Testis (tissue), 3 donors: ENCODE data around the gene DIPK1C. TPM values are rescaled to one million over a fixed set of nuclear protein-coding genes. Genes with fewer than 3 reads are reported as not detected.

Experiments used
- DNase-seq: peaks from one replicate; pipeline ENCODE4 v3.0.0-alpha.2; 2019
- H3K27ac ChIP-seq, 2 donors: fragments of 200-600 bp; sonication (generic); one replicate each; pipeline ENCODE4 v1.5.1; 2019
- H3K27me3 ChIP-seq: fragments of 200-600 bp; sonication (generic); one replicate; pipeline ENCODE4 v1.5.1; 2019
- H3K36me3 ChIP-seq: fragments of 200-600 bp; sonication (generic); one replicate; pipeline ENCODE4 v1.5.1; 2017; ENCODE audit warnings: low read depth; ENCODE audit errors: missing control alignments
- H3K4me1 ChIP-seq: fragments of 200-600 bp; sonication (generic); one replicate; pipeline ENCODE4 v1.5.1; 2019
- H3K4me3 ChIP-seq, 2 donors: fragments of 200-600 bp; sonication (generic); one replicate each; pipeline ENCODE4 v1.5.1; 2017 to 2019
- H3K9me3 ChIP-seq: fragments of 200-600 bp; sonication (generic); one replicate; pipeline ENCODE4 v1.5.1; 2017
- CTCF ChIP-seq, 3 experiments: fragments of 450-650 bp in 2 of 3; fragments of 200-600 bp in 1 of 3; sonication (generic) in 1 of 3; IDR thresholded peaks; one replicate each; pipeline ENCODE4 v1.5.1; 2016 to 2019; ENCODE audit warnings: antibody characterized with exemption in 3 of 3, mild to moderate bottlenecking in 2 of 3, moderate library complexity in 1 of 3
- POLR2A ChIP-seq: fragments of 450-650 bp; IDR thresholded peaks from one replicate; pipeline ENCODE4 v1.6.1; 2017; ENCODE audit warnings: antibody characterized with exemption, mild to moderate bottlenecking, moderate library complexity
- WGBS, 2 donors: methylation state at CpG; one replicate each; pipeline ENCODE4 v1.1.5; 2018; 5-methylcytosine and 5-hydroxymethylcytosine counted together
- intact Hi-C: fragments of 100-400 bp; cut with DNase I; formaldehyde crosslinking; loops from one replicate; pipeline ENCODE4 v1.15.1; 2023; ENCODE audit warnings: low total_unique reads
- polyA plus RNA-seq: library from polyadenylated mRNA; stranded (reverse); fragments of 350-450 nt; fragmentation: Illumina TruSeq; extraction: RNeasy Lipid Tissue Mini Kit (QIAGEN cat#74804); gene quantifications from one replicate; pipeline ENCODE4 v1.2.3, GENCODE V29; 2014; ENCODE audit warnings: low read depth, low replicate concordance; ENCODE audit not compliant: insufficient read depth
- total RNA-seq, 2 donors: library from RNA; depleted of rRNA; stranded (reverse); fragments of >200 nt; gene quantifications; one replicate each; pipeline ENCODE4 v1.2.3, GENCODE V29; 2016

DIPK1C gene
- total and polyA plus RNA-seq, 3 donors from 2014 or later, result 9.3 to 17.0 (median 16.2) TPM

- no peak for DNase-seq
- Histone ChIP-seq H3K27ac (no peak overlapping the region), H3K4me3 (no peak overlapping the region), H3K9me3 (no peaks in the 10 kb centered on the region), H3K4me1 (no peaks in the 10 kb centered on the region), H3K36me3 (no peaks in the 10 kb centered on the region), H3K27me3 (no peaks in the 10 kb centered on the region)
- no peak for TF ChIP-seq POLR2A
- TF ChIP-seq CTCF (IDR thresholded peaks at IDR 0.05), result no peak
- 96 to 97% methylated on average over 10 to 11 of the region's 11 CpGs for WGBS, 2 donors
- intact Hi-C loops, result no loop called here
Measured at GRCh38 chr18:74425876-74426275, 31.2 kb downstream of the DIPK1C start.

- DNase-seq, result no peak
- H3K9me3 ChIP-seq, result no peaks in the 10 kb centered on the region
- 93 to 96% methylated on average over 4 of the region's 4 CpGs for WGBS, 2 donors
- intact Hi-C loops, result no loop called here
- no peak overlapping the region for H3K4me3 ChIP-seq
- no peaks in the 10 kb centered on the region for H3K4me1 ChIP-seq
- TF ChIP-seq POLR2A, result no peak
- TF ChIP-seq CTCF (IDR thresholded peaks at IDR 0.05), result no peak
- no peaks in the 10 kb centered on the region for H3K36me3 ChIP-seq
- no peaks in the 10 kb centered on the region for H3K27me3 ChIP-seq
- no peak overlapping the region for H3K27ac ChIP-seq
Measured at GRCh38 chr18:74425161-74425560, 31.9 kb downstream of the DIPK1C start.

DNA sequence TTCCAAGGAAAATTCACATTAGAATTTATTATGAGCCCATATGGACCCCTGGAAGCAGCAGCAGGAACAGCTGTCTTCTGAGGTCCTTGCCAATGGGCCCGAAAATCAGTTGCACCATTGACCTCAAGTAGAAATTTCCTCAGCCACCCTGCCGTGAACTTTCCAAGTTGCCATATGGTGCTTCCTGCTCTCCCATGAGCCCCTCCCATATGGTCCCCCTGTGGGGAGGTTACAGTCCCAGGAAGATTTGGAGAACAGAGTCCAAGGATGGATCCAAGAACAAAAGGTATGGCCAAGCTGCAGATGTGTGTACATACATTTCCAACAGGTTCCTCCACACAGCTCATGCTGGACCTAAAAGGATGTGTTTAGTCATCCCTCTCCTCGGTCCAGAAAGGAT is 34.6 kb downstream of the DIPK1C start:
- no peak for TF ChIP-seq CTCF (IDR thresholded peaks at IDR 0.05)
- TF ChIP-seq POLR2A, result no peak
- no peak overlapping the region for H3K27ac ChIP-seq
- intact Hi-C loops, result no loop called here
- H3K4me1 ChIP-seq, result no peaks in the 10 kb centered on the region
- WGBS, 2 donors, result 60 to 82% methylated on average over 3 of the region's 3 CpGs
- no peaks in the 10 kb centered on the region for H3K27me3 ChIP-seq
- DNase-seq, result no peak
- no peaks in the 10 kb centered on the region for H3K36me3 ChIP-seq
- no peak overlapping the region for H3K4me3 ChIP-seq
- no peaks in the 10 kb centered on the region for H3K9me3 ChIP-seq

DNA sequence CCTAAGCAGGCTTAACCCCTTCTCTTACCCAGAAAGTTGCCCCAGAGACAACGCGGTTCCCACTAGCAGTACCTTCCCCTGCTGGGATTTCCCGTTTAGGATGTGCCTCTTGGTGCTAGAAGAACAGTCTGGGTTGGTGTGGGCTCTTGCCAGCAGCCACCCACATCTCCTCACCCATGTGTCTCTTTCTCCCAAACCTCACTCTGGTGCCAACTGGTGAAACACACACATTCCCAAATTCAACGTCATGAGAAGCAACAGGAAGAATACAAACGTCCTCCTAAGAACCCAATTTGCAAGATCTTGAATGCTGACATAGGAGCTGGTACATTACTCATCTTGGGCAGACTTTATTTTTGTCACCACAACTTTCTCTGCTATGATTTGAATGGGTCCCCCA is 36.2 kb downstream of the DIPK1C start:
- Histone ChIP-seq H3K36me3 (no peaks in the 10 kb centered on the region), H3K4me3 (no peak overlapping the region), H3K27ac (no peak overlapping the region), H3K4me1 (no peaks in the 10 kb centered on the region), H3K9me3 (no peaks in the 10 kb centered on the region), H3K27me3 (no peaks in the 10 kb centered on the region)
- no peak for TF ChIP-seq POLR2A
- TF ChIP-seq CTCF (IDR thresholded peaks at IDR 0.05), result no peak
- 76 to 90% methylated on average over 5 of the region's 5 CpGs for WGBS, 2 donors
- intact Hi-C loops, result no loop called here
- DNase-seq, result no peak

- H3K4me3 ChIP-seq, result no peak overlapping the region
- no peaks in the 10 kb centered on the region for H3K4me1 ChIP-seq
- H3K27me3 ChIP-seq, result no peaks in the 10 kb centered on the region
- no peaks in the 10 kb centered on the region for H3K36me3 ChIP-seq
- DNase-seq, result peak; percentile 26
- TF ChIP-seq CTCF (IDR thresholded peaks at IDR 0.05), result no peak
- no peak for TF ChIP-seq POLR2A
- 53 to 57% methylated on average over 2 of the region's 2 CpGs for WGBS, 2 donors
- intact Hi-C loops, result no loop called here
- no peak overlapping the region for H3K27ac ChIP-seq
- H3K9me3 ChIP-seq, result no peaks in the 10 kb centered on the region
Measured at GRCh38 chr18:74420481-74420880, 36.6 kb downstream of the DIPK1C start.
